Measurements from ENCODE around the gene NDUFAF5.
"Not testable (repeated sequence)": the region's sequence is repeated elsewhere in the genome, so short reads cannot be mapped to it uniquely, and the experiment has no call there.

Gene NDUFAF5, protein sequence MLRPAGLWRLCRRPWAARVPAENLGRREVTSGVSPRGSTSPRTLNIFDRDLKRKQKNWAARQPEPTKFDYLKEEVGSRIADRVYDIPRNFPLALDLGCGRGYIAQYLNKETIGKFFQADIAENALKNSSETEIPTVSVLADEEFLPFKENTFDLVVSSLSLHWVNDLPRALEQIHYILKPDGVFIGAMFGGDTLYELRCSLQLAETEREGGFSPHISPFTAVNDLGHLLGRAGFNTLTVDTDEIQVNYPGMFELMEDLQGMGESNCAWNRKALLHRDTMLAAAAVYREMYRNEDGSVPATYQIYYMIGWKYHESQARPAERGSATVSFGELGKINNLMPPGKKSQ

GRCh38 chr20:13784893-13785715 lies at the start of gene NDUFAF5, which contains the start of gene ESF1:
NDUFAF5 (plus strand) TSS chr20:13785028; CDS start chr20:13785069, 41 bp downstream.
ESF1 (minus strand) TSS chr20:13784919; CDS start chr20:13783140, 1,779 bp downstream.
- H3K4me3 ChIP-seq (ENCODE audit: low read depth, low read length) = peak within 1 kb of the TSS; percentile 92
- TF ChIP-seq CTCF (IDR thresholded peaks at IDR 0.05; ENCODE audit: low read depth, low read length) = no peak

DNA sequence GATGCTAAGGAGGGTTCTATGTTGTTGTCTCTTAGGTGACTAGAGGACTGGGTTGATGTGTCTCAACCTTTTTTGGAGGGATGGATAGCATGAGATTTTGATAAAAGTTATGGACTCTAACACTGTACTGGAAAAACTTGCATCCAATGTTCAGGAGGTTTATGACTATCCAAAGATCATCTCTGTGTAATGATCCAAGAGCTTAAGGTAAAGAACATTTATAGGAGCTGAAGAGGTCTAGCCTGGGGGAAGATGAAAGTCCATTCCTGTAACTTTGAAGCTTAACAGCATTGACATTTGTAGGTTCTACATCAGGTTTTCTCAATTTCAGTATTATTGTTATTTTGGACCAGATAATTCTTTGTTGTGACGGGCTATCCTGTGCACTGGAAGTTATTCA lies 49.0 kb upstream of the NDUFAF5 start:
- no peak overlapping the region for H3K4me3 ChIP-seq (ENCODE audit: low read depth, low read length)
- no peak for TF ChIP-seq CTCF (IDR thresholded peaks at IDR 0.05; ENCODE audit: low read depth, low read length)

- no peak for TF ChIP-seq CTCF (IDR thresholded peaks at IDR 0.05; ENCODE audit: low read depth, low read length)
- H3K4me3 ChIP-seq (ENCODE audit: low read depth, low read length) = no peak overlapping the region
These were observed 48.2 kb upstream of the NDUFAF5 start for GRCh38 chr20:13736436-13737191.

DNA sequence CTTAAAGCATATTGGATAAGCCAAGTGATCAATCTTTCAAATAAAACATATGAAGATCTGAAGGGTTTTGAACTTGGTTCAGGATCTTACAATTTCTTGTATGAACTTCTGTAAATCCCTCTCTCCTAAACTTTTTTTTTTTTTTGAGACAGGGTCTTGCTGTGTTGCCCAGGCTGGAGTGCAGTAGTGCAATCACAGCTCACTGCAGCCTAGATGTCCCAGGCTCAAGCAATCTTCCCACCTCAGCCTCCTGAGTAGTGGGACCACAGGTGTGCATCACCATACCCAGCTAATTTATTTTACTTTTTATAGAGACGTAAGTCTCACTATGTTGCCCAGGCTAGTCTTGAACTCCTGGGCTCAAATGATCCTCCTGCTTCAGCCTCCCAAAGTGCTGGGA lies 46.6 kb upstream of the NDUFAF5 start:
- H3K4me3 ChIP-seq (ENCODE audit: low read depth, low read length) = not testable (repeated sequence)

DNA sequence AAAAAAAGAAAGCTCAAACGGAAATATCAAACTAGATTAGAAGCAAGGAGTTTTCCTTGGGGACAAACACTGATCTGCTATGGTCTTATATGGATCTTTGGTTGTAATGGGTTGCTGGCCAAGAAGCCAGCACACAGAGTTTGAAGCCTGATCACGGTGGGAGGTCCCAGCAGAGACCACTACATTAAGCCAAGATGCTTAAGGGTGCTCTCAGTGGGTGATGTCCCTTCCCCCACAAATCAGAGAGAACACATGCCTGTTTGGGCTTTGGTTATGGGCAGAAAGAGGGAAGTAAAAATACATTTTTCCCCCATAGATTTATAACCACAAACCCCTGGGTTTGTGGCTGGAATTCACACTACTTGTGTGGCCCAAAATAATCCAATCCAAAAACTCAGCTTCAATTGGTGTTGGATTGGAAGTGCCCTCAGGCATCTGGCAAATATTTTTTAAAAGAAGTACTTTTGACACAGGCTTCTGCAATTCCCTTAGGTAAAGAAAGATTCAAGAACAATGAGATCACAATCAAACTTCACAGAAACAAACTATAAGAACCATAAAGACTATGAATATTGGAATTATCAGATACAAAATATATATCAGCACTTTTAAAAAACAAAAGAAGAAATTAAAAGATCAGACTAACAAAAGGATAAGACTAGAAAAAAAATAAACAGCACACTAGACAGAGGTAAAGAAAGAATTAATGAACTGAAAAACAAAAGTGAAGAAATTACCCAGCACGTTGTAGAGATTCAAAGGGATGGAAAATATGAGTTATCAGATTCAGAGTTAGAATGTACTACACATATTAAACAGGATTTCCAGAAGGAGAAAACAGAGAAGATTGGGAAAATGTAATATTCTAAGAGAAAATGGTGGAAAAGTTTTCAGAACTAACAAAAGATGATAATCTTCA lies 44.8 kb upstream of the NDUFAF5 start:
- H3K4me3 ChIP-seq (ENCODE audit: low read depth, low read length) = no peak overlapping the region
- no peak for TF ChIP-seq CTCF (IDR thresholded peaks at IDR 0.05; ENCODE audit: low read depth, low read length)

- no peak for TF ChIP-seq CTCF (IDR thresholded peaks at IDR 0.05; ENCODE audit: low read depth, low read length)
- H3K4me3 ChIP-seq (ENCODE audit: low read depth, low read length) = no peak overlapping the region
These were observed 42.9 kb upstream of the NDUFAF5 start for GRCh38 chr20:13741879-13742278.

- H3K4me3 ChIP-seq (ENCODE audit: low read depth, low read length) = no peak overlapping the region
- no peak for TF ChIP-seq CTCF (IDR thresholded peaks at IDR 0.05; ENCODE audit: low read depth, low read length)
These were observed 40.5 kb upstream of the NDUFAF5 start for GRCh38 chr20:13744352-13744751.

Measured in WI38 (cell line).